ENCODE data around the gene PTPN21. TPM values are rescaled to one million over a fixed set of nuclear protein-coding genes. Genes with fewer than 3 reads are reported as not detected.

PTPN21 gene
- total and polyA plus RNA-seq, 2 of the 13 experiments (the other 11 are each of a cell fraction or from before 2014, with no cell fraction given) = 2.0 to 3.7 TPM

DNA sequence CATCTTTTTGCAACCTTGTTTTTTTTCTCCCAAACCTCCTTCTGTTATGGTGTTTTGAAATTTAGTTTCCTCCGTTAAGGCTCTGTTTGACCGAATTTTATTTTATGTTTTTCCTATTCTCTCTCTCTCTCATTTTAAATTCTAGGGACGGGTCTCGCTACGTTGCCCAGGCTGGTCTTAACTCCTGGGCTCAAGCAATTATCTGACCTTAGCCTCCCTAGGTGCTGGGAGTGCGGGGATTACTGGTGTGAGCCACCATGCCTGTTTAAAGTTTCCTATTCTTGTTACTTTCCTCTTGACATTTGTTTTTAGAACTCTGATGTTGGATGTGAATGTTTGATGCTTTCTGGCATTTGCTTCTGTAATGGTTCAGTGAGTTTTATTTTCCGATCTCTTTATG, 9.0 kb upstream of the PTPN21 start:
- peak; percentile 36 for FAIRE-seq
- ATAC-seq = no peak
- no TSS peak for BruUV-seq (replicated peaks)

More for the DNA sequence above, 9.0 kb upstream of the PTPN21 start:
- H3K27ac ChIP-seq (ENCODE audit: extremely low read length, insufficient read depth, low read length) = peak overlapping the region; percentile 95
- in situ Hi-C loops (cut with HindIII; ENCODE audit: extremely low pct_ligation_motif_present, low pct_unique_long_range_greater_than_20kb) (loop anchor here (5.0 kb wide), 1 partner anchor 72 kb away; no protein-coding TSS in a partner anchor), intact Hi-C loops (cut with micrococcal nuclease; ENCODE audit: unreplicated experiment) (loop anchor here (2.0 to 5.0 kb wide), 2 partner anchors 42 to 49 kb away; no protein-coding TSS in a partner anchor)
- peaks cover 34% of the 10 kb centered on the region for H3K4me1 ChIP-seq (ENCODE audit: insufficient read depth, low read length)
- no peaks in the 10 kb centered on the region; a peak in 1 of 5 replicates for H3K27me3 ChIP-seq (ENCODE audit: control insufficient read depth in 1 of 2, insufficient read depth in 2 of 2, low read length in 2 of 2)
- TF ChIP-seq KIAA2018 (CRISPR knock-in tag; IDR thresholded peaks at IDR 0.05; ENCODE audit: borderline replicate concordance) = no peak
- TF ChIP-seq KDM5B (CRISPR knock-in tag; IDR thresholded peaks at IDR 0.05; ENCODE audit: borderline replicate concordance) = no peak
- no peak for TF ChIP-seq DMTF1 (CRISPR knock-in tag; IDR thresholded peaks at IDR 0.05)
- TF ChIP-seq ZNF121 (CRISPR knock-in tag; IDR thresholded peaks at IDR 0.05) = peak; percentile 92
- no peaks in the 10 kb centered on the region for H3K9me3 ChIP-seq (ENCODE audit: low read length)
- peak overlapping the region; percentile 97 for H3K9ac ChIP-seq (ENCODE audit: insufficient read depth, low read depth, low read length)
- 14% methylated on average over 7 of the region's 7 CpGs for WGBS (ENCODE audit: low lambda C conversion rate)
- H3K79me2 ChIP-seq (ENCODE audit: insufficient read depth, low read length) = peaks cover 20% of the 10 kb centered on the region
- H3K4me3 ChIP-seq (replicated peaks in 1 of 3; ENCODE audit: insufficient read depth in 1 of 3, low read depth in 2 of 3, low read length in 3 of 3) = peak overlapping the region; percentile 91 to 100 (median 93)
- H2AFZ ChIP-seq (ENCODE audit: low read length) = no peak overlapping the region
- no peak for DNase-seq (ENCODE audit: low spot score)
- CTCF ChIA-PET (ENCODE audit: low intra/inter-chr PET ratio, low total read pairs) = interaction anchor here (1.9 kb wide), 1 partner anchor 72 kb away, joined by 5 read pairs; no protein-coding TSS in a partner anchor
- H3K4me2 ChIP-seq (ENCODE audit: low read depth, low read length) = peak overlapping the region; percentile 97
- H4K20me1 ChIP-seq (ENCODE audit: insufficient read depth, low read length) = no peaks in the 10 kb centered on the region; the same call in 1 of the 2 replicates
- peaks cover 0 to 14% of the 10 kb centered on the region in 2 experiments; a peak in 4 of 5 replicates for H3K36me3 ChIP-seq (replicated peaks in 1 of 2; ENCODE audit: control insufficient read depth in 1 of 2, insufficient read depth in 2 of 2, low read length in 2 of 2)
- POLR2A ChIA-PET = interaction anchor here (1.0 kb wide), 1 partner anchor 30 kb away, joined by 3 read pairs; no protein-coding TSS in a partner anchor
